GM19240 (cell line): ENCODE results near the gene SETD2.
"Not testable (repeated sequence)": the region's sequence is repeated elsewhere in the genome, so short reads cannot be mapped to it uniquely, and the experiment has no call there.

ENCODE experiments used
- DNase-seq: peaks from one replicate; pipeline ENCODE4 v3.0.0; 2011; ENCODE audit warnings: low spot score; ENCODE audit not compliant: insufficient read length

Gene SETD2

GRCh38 chr3:47152578-47152977 is 11.3 kb downstream of the SETD2 start:
- DNase-seq, result no peak

DNA sequence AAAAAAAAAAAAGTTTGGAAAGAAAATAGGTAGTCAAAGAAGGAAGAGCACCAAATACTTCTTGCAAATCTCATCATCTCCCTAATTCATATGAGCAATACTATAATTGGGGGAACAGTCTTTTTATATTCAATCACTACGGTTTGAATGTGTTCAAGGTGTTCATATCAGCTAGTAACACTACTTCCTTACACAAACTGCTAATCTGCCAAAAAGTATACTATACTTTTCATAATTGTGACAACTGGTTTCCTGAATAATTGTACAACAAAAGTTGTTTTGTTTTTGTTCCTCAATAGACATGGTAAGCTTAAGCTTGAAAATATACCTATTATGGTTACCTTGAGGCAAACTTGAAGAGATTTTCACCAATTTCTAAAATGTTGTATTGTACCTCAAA is 12.1 kb downstream of the SETD2 start:
- no peak for DNase-seq

- no peak for DNase-seq
Measured at GRCh38 chr3:47149339-47149933, 14.5 kb downstream of the SETD2 start.

DNA sequence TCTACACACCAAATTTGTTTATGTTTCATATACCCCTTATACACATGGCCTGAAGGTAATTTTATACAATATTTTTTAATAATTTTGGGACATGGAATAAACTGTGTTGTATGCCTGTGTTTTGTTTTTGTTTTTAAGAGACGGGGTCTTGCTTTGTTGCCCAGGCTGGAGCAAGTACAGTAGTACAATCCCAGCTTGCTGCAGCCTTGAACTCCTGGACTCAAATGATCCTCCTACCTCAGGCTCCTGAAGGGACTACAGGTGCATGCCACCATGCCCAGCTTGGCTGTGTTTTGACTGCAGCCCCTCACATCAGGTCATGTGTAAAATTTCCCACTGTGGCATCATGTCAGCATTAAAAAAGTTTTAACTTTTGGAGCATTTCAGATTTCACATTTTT is 18.6 kb downstream of the SETD2 start:
- no peak for DNase-seq

DNA sequence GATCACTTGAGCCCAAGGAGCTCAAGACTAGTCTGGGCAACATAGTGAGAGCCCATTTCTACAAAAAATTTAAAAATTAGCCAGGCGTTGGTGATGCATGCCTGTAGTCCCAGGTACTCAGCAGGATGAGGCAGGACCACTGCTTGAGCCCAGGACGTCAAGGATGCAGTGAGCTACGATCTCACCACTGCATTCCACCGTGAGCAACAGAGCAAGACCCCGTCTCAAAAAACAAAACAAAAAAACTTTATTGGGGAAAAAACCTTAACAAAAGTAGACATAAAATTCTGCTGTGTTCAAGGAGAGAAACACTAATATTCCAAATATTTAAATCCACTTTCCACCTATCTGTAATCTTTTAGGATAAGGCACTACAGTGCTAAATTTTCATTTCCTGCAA is 20.8 kb downstream of the SETD2 start:
- no peak for DNase-seq

DNA sequence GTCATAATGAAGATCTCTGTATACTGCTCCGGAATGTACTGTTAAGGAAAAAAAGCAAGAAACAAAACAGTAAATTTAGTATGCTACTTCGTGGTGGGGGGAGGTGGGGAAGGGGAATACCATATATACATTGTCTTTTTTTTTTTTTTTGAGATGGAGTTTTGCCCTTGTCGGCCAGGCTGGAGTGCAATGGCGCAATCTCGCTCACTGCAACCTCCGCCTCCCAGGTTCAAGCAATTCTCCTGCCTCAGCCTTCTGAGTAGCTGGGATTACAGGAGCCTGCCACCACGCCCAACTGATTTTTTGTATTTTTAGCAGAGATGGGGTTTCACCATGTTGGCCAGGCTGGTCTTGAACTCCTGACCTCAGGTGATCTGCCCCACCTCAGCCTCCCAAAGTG is 21.4 kb downstream of the SETD2 start:
- DNase-seq, result not testable (repeated sequence)

DNA sequence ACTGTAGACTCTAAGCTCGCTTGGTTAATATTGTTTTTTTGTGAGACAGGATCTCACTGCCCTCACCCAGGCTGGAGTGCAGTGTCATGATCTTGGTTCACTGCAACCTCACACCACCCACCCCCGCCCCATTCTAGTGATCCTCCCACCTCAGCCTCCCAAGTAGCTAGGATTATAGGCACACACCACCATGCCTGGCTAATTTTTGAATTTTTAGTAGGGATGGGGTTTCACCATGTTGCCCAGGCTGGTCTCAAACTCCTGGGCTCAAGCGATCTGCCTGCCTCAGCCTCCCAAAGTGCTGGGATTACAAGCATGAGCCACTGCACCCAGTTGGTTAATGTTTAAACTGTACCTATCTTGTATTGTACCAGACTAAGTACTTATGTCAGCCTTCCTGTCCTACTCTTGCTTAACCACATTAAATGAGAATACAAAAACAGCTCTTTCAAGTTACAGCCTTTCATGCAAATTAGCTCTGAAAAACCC is 22.9 kb downstream of the SETD2 start:
- DNase-seq, result peak; percentile 28

- not testable (repeated sequence) for DNase-seq
Measured at GRCh38 chr3:47140553-47140952, 23.4 kb downstream of the SETD2 start.

- DNase-seq, result no peak
Measured at GRCh38 chr3:47134311-47134710, 29.6 kb downstream of the SETD2 start.

GRCh38 chr3:47133641-47134040 is 30.3 kb downstream of the SETD2 start:
- DNase-seq, result no peak

DNA sequence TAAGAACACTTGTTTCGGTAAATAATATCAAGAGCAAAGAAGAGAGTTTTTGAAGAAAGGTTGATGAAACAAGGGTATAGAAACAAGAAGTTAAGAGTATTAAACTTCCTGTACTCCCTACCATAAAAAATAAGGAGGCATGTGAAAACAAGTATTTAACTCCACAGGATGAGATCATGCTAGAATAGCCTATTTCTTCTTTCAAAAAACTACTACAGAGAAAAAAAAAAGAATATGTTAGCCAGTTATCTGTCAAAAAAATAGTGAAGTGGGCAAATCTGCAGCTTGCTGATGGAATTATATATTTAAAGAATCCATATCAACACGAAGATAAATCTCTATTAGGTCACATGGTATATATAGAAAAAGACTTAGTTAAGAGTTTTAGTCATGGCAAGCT is 33.4 kb downstream of the SETD2 start:
- DNase-seq, result no peak

GRCh38 chr3:47128137-47128536 is 35.8 kb downstream of the SETD2 start:
- no peak for DNase-seq

DNA sequence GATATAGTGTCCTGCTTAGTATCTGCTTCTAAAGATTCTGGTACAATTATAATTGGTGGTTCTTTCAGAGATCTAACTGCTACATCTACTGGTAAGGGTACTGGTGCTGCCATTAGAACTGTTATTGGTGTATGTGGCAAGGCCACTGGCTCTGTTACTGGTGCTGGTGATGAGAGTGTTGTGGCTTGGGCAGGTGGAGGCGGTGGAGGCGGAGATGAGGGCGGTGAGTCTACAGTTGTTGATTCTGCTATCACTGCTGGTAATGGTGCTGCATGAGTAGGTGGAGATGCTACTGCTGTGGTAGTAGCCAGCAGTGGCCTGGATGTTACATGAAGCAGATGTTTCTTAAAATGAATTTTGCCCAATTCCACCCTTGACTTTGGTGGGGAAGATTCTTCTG is 40.1 kb downstream of the SETD2 start:
- DNase-seq, result no peak

DNA sequence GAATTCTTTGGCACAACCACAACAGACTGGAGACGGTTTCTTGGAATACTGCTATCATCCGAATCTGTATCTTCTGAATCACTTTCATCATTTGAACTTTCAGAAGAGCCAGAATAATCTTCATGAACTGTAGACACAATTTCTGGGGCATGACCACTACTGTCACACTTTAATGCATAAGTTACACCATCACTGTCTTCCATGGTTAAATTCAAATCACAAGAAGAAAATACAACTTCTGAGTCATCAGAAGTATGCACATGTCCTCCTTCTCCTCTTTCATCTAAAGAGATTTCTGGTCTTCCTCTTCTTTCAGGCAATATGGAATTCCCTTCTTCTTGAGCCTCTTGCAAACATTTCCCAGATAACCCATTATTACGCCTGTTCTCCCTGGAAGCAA is 42.5 kb downstream of the SETD2 start:
- no peak for DNase-seq

GRCh38 chr3:47120138-47120537 is 43.8 kb downstream of the SETD2 start:
- DNase-seq, result no peak

DNA sequence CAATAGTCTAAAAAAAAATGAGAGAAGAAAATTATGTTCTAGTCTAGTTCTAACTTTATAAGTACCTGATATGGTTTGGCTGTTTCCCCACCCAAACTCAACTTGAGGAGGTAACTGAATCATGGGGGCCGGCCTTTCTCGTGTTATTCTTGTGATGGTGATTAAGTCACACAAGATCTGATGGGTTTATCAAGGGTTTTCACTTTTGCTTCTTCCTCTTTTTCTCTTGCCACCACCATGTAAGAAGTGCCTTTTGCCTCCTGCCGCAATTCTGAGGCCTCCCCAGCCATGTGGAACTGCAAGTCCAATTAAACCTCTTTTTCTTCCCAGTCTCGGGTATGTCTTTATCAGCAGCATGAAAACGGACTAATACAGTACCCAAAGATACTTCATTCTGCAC is 44.5 kb downstream of the SETD2 start:
- DNase-seq, result not testable (repeated sequence)

DNA sequence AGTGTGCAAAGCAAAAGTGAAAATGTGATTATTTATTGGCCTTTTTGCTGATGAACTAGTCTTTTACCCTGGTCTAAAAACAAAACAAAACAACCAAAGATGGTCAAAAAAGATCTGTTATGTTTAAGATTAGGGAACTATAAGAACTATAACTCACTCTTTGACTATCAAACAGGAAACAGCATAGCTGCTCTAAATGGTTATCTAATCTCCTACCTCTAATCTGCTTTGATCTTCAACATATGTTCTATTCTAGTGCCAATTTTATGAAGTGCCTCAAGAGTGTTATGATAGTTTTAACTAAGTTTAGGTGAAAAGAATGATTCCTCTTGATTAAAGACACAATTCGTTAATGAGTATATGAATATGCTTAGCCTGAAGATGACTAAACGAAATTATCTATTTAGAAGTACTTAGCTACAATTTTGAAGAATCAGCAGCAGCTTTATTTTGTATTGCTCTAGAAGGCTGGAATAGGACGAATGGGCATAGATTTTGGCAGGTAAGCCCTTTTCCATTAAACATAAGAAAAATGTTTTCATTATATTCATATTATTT is 46.0 kb downstream of the SETD2 start:
- no peak for DNase-seq

GRCh38 chr3:47115524-47115923 is 48.4 kb downstream of the SETD2 start:
- not testable (repeated sequence) for DNase-seq

DNA sequence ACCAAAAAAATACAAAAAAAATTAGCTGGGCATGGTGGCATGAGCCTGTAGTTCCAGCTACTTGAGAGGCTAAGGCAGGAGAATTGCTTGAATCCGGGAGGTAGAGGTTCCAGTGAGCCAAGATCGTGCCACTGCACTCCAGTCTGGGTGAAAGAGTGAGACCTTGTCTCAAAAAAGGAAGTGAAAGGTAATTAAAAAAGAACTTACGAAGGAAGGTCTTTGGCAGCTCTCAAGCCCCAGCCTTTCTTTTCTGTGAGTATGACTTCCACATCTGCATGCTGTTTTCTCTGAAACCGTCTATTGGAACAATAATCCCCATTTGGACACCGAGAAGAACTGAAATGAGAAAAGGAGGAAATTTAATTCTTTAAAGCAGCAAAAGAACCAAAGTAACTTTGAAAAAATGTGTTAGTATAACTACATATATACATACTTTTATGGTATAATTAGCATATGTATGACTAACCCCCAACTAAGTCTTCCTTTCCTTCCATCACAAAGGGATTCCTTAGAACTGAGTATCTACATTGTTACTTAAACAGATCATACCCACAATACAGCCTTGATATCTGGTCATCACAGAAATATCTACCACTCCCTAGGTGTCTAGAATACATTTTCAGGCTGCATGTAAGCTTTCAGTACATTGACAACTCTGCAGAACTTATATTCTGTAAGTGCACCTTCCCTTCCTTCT is 50.1 kb downstream of the SETD2 start:
- DNase-seq, result no peak

GRCh38 chr3:47112997-47113396 is 50.9 kb downstream of the SETD2 start:
- no peak for DNase-seq

- DNase-seq, result no peak
Measured at GRCh38 chr3:47109393-47109792, 54.5 kb downstream of the SETD2 start.

DNA sequence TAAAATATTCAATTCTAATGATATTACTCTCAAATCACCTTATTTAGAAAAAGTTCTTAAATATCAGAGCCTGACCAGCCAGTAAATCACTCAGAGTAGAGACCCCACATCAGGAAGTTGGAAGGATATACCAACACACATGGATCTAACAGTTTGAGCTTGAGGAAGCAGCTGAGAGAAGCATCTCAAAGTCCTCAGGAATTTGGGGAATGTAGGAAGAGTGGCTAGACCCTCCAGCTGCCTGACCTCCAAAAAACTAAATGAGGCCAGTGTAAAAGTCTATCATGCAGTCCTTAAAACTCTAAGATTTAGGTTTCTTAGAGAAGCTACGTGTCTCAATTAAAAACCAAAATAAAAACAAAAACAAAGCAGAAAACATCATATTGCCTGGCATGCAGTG is 55.4 kb downstream of the SETD2 start:
- no peak for DNase-seq

DNA sequence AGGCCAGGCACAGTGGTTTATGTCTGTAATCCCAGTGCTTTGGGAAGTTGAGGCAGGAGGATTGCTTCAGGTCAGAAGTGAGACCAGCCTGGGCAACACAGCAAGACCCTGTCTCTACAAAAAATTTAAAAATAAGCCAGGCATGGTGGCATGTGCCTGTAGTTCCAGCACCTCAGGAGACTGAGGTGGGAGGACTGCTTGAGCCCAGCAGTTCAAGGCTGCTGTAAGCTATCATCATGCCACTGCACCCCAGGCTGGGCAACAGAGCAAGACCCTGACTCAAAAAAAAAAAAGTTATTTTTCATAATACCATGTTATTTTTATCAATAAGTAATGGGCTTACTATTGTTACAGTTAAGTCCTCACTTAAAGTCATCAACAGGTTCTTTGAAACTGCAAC is 59.7 kb downstream of the SETD2 start:
- no peak for DNase-seq
